ENCODE measurements around the gene FBXW11. TPM values are rescaled to one million over a fixed set of nuclear protein-coding genes. Genes with fewer than 3 reads are reported as not detected.

The FBXW11 gene
- total and polyA plus RNA-seq, 3 donors from 2014 or later: 46.3 to 61.8 (median 60.6) TPM

DNA sequence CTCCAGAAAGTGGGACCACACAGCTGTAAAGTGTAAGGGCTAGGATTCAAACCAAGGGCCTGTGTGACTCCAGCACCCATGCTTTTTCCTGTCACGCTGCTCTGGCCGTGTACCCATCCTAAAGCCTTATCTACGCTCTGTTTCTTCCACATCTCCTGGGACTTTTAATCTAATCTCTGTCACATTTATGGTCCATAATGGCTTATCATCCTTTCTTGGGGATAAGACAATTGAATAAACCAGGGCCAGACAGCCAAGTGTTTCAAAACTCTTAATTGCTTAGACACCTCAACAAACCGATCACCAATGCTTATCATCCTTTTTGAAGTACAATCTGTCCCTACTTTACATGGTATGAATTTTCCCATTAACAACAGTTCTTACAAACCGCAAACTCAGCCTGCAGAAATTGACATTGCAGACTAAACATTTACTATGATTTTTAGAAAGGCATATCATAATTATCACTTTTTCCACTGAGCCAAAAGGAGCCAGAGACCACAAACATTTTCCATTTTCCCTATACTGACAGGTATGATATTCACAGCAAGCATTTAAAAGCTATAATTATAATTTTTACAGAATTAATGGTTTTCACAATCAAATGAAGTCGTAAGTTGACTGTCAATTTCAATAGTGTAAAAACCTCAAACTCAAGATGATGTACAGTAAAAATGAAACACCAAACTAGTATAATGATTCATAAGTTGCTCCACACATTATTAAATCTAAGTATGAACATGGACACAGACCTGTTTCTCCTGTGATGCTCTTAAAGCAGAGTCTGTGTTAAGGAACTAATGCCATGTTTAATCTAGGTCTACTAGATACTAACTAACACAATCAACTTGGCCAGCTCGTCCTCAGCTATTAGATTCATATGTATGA is 99.5 kb downstream of the FBXW11 start:
- Histone ChIP-seq H3K27ac (no peak overlapping the region), H3K9me3 (no peaks in the 10 kb centered on the region)
- intact Hi-C loops (cut with DNase I; ENCODE audit: low total_unique reads): loop anchor here (10.0 kb wide), 1 partner anchor 482 kb away; no protein-coding TSS in a partner anchor

DNA sequence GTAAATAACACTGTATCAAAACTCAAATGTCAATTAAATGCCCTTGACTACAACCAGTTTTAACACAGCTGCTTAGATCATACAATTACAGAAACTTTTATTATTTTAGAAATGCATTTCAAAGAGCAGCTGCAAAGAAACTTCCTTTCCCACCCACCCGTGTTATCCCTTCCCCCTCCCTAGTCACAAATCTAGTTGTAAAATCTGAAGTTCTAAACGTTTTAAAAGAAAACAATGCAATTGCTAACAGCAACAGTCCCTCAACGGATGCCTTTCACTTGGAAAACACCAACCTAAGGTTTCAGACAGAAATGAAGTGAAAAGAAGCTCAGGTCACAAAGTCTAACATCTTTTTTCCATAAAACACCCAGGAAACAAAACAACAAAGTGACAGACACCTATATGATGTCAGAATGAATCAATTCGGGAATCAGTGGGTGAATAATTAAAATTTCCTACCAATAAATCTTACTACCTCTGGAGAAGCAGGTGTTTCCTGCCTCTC is 100.3 kb downstream of the FBXW11 start:
- no peak overlapping the region for H3K4me3 ChIP-seq
- H3K4me1 ChIP-seq: peaks cover 3% of the 10 kb centered on the region
- WGBS, 2 donors: 58 to 63% methylated on average over 4 of the region's 4 CpGs
- no peaks in the 10 kb centered on the region for H3K9me3 ChIP-seq
- intact Hi-C loops (cut with DNase I; ENCODE audit: low total_unique reads): loop anchor here (10.0 kb wide), 1 partner anchor 481 kb away; no protein-coding TSS in a partner anchor
- H3K27ac ChIP-seq: no peak overlapping the region
- H3K27me3 ChIP-seq: no peaks in the 10 kb centered on the region
- H3K36me3 ChIP-seq (ENCODE audit: low read depth, missing control alignments): no peaks in the 10 kb centered on the region
- TF ChIP-seq, protein P1, sequence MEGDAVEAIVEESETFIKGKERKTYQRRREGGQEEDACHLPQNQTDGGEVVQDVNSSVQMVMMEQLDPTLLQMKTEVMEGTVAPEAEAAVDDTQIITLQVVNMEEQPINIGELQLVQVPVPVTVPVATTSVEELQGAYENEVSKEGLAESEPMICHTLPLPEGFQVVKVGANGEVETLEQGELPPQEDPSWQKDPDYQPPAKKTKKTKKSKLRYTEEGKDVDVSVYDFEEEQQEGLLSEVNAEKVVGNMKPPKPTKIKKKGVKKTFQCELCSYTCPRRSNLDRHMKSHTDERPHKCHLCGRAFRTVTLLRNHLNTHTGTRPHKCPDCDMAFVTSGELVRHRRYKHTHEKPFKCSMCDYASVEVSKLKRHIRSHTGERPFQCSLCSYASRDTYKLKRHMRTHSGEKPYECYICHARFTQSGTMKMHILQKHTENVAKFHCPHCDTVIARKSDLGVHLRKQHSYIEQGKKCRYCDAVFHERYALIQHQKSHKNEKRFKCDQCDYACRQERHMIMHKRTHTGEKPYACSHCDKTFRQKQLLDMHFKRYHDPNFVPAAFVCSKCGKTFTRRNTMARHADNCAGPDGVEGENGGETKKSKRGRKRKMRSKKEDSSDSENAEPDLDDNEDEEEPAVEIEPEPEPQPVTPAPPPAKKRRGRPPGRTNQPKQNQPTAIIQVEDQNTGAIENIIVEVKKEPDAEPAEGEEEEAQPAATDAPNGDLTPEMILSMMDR (IDR thresholded peaks at IDR 0.05): no peak
- no peak for TF ChIP-seq POLR2A (IDR thresholded peaks at IDR 0.05)
- DNase-seq: no peak

More for the DNA sequence above, 99.5 kb downstream of the FBXW11 start:
- H3K27me3 ChIP-seq: no peaks in the 10 kb centered on the region
- H3K4me1 ChIP-seq: peaks cover 3% of the 10 kb centered on the region
- H3K36me3 ChIP-seq (ENCODE audit: low read depth, missing control alignments): no peaks in the 10 kb centered on the region
- DNase-seq: no peak
- TF ChIP-seq POLR2A (IDR thresholded peaks at IDR 0.05): no peak
- TF ChIP-seq, protein P1 (IDR thresholded peaks at IDR 0.05): no peak
- WGBS, 2 donors: 68 to 77% methylated on average over 7 of the region's 7 CpGs
- no peak overlapping the region for H3K4me3 ChIP-seq

DNA sequence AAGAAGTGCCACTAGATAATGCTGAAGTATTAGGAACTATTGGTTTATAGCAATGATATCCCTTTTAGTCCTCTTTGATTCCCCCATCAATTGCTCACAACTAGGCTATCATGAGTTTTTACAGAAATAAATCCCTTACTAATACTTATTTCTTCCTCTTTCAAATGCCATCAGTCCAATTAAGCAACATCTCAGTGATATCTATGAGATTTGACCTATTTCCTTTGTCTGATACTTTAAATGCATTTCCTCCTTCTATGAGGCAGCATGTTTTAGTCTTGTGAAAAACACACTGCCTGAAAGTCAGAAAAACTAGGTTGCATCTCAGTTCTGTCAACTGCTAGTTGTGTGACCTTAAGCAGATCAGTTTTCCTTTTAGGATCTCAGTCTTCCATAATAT is 101.6 kb downstream of the FBXW11 start:
- Histone ChIP-seq H3K4me3 (no peak overlapping the region), H3K36me3 (ENCODE audit: low read depth, missing control alignments) (no peaks in the 10 kb centered on the region), H3K27ac (no peak overlapping the region), H3K27me3 (no peaks in the 10 kb centered on the region), H3K9me3 (no peaks in the 10 kb centered on the region), H3K4me1 (peaks cover 3% of the 10 kb centered on the region)
- no peak for TF ChIP-seq POLR2A (IDR thresholded peaks at IDR 0.05)
- TF ChIP-seq, protein P1 (IDR thresholded peaks at IDR 0.05): no peak
- intact Hi-C loops (cut with DNase I; ENCODE audit: low total_unique reads): loop anchor here (10.0 kb wide), 1 partner anchor 480 kb away; no protein-coding TSS in a partner anchor
- no peak for DNase-seq

DNA sequence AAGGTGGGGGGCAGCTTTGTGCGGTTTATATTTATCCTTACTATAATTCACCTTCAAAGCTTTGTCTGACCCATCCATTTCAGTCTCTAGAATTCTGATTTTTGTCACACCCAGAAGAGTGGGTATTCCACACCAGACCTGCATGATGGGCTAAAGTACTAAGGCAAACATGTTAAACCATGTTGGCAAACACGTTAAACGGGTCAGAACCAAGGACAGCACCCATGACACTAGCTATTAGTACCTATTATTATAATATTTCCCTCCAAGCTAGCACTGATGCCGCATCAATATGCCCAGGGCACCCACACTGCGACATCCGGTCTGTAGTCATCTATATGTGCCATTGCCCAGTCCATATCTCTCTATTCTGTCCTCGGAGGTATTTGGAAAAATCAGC is 104.7 kb downstream of the FBXW11 start:
- Histone ChIP-seq H3K27ac (no peak overlapping the region), H3K4me1 (no peaks in the 10 kb centered on the region), H3K36me3 (ENCODE audit: low read depth, missing control alignments) (no peaks in the 10 kb centered on the region), H3K4me3 (no peak overlapping the region), H3K27me3 (no peaks in the 10 kb centered on the region), H3K9me3 (no peaks in the 10 kb centered on the region)
- TF ChIP-seq, protein P1 (IDR thresholded peaks at IDR 0.05): no peak
- TF ChIP-seq POLR2A (IDR thresholded peaks at IDR 0.05): no peak
- 92 to 93% methylated on average over 7 of the region's 7 CpGs for WGBS, 2 donors
- intact Hi-C loops (cut with DNase I; ENCODE audit: low total_unique reads): loop anchor here (10.0 kb wide), 1 partner anchor 477 kb away; no protein-coding TSS in a partner anchor
- no peak for DNase-seq
